ENCODE data around the gene ZNF3.

Gene ZNF3

DNA sequence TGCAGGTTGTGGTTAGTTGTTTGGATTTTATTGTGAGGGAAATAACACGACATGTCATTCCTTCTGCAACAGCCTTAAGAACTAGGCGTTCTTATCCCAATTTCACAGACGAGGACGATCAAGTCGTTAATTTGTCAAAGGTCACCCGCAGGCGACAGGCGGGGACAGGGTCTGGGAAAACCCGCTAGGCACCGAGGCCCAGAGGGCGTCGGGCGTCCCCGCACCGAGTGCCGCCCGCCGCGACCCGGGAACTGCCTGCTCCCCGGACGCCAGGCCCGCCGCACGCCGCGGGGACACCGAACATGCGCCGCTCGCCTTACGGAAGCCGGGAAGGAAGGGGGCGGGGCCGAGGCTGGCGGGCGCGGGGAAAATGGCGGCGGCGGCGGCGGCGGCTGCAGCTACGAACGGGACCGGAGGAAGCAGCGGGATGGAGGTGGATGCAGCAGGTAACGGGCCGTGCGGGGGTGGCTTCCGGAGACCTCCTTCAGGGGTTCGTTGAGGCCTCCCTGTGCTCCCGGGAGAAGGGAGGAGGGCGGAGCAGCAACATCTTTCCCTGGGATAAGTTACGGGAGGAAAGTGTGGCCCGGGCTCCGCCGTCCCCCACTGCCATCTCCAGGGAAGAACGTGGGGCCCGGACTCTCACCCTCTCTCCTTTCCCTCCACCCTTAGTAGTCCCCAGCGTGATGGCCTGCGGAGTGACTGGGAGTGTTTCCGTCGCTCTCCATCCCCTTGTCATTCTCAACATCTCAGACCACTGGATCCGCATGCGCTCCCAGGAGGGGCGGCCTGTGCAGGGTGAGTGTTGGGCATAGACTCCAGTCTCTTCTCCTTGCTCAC lies 7.3 kb upstream of the ZNF3 start, which contains the start of gene COPS6:
TSS of gene COPS6 (plus strand) at position 349 of the 837 bp plus-strand sequence. CDS start at position 371, 22 bp downstream.
- peak; percentile 83 for DNase-seq (ENCODE audit: low read depth)

GRCh38 chr7:100088095-100088620 lies 6.6 kb upstream of the ZNF3 start:
- no peak for DNase-seq (ENCODE audit: low read depth)

GRCh38 chr7:100087055-100087750 lies 5.7 kb upstream of the ZNF3 start:
- DNase-seq (ENCODE audit: low read depth) = no peak

DNA sequence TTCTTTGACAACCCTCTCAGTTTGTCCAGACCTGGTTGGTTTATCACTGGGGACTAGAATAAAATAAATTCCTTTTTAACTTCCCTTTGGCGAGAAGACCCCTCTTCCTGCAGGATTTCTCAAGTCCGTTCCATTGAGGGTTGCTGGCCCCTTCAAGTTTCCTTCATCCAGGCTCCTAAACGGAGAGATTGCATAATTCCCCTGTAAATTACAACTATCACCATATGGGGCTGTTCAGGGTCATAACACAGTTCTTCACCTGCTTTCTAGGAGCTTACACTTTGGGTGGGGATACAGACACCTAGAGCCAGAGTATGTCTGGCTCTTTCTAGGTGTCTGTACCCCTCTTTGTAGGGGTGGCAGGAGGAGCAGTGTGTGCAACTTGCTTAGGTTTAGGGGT lies 4.0 kb upstream of the ZNF3 start:
- no peak for DNase-seq (ENCODE audit: low read depth)

- no peak for DNase-seq (ENCODE audit: low read depth)
These were observed 1.5 kb upstream of the ZNF3 start for GRCh38 chr7:100082978-100083377.

GRCh38 chr7:100080907-100081534 lies 502 bp downstream of the ZNF3 start:
- DNase-seq (ENCODE audit: low read depth) = no peak

- no peak for DNase-seq (ENCODE audit: low read depth)
These were observed 2.4 kb downstream of the ZNF3 start for GRCh38 chr7:100079024-100079560.

- no peak for DNase-seq (ENCODE audit: low read depth)
These were observed 4.3 kb downstream of the ZNF3 start for GRCh38 chr7:100077205-100077604.

DNA sequence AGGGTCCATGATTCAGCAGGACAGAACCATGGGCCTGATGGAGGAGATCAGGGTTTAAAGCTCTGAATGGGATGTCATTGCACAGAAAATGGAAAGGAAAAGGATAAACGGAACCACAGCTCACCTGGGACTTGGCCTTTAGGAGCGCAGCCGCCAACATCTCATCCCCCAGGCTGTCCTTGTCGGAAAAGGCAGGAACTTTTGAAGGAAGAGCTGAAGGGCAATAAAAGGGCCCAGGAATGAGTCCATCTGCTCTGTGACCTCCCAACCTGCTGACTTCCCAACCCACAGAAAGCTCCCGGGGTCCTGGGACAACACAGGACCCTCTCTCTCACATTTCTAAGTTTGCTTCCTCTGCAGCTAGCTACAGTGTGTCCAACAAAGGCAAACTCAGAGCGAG lies 6.1 kb downstream of the ZNF3 start:
- DNase-seq (ENCODE audit: low read depth) = no peak

DNA sequence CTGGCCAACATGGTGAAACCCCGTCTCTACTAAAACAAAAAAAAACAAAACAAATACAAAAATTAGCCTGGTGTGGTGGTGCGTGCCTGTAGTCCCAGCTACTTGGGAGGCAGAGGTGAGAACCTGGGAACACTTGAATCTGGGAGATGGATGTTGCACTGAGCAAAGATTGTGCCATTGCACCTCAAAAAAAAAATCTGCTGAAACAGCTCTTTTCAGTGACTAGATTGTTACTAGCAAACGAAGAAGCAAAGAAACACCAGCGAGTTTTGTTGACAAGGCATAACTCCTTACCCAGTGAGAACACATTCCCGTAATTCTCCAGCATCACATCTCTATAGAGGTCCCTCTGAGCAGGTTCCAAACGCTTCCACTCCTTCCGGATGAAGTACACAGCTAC lies 6.7 kb downstream of the ZNF3 start:
- DNase-seq (ENCODE audit: low read depth) = no peak

- DNase-seq (ENCODE audit: low read depth) = no peak
These were observed 9.1 kb downstream of the ZNF3 start for GRCh38 chr7:100072462-100072861.

- DNase-seq (ENCODE audit: low read depth) = no peak
These were observed 10.4 kb downstream of the ZNF3 start for GRCh38 chr7:100071018-100071723.

DNA sequence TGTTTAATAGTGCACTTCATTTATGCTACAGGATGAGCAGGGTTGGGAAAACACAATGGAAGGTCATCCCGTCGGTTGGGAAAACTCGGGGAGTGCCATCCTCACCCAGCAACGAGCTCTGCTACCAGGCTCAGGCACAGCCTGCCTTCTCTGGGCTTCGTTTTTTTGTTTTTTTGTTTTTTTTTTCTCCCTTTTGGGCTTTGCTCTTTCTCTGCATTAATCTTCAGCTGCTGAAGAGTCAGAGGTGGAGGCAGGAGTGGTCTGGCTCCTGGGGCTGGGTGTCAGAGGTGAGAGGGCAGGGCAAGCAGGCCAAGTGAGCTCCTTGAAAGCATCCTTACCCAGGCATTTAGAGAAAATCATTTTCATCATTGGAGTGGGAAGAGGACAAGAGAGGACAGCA lies 11.5 kb downstream of the ZNF3 start:
- DNase-seq (ENCODE audit: low read depth) = no peak

GRCh38 chr7:100066953-100067352 lies 14.6 kb downstream of the ZNF3 start:
- no peak for DNase-seq (ENCODE audit: low read depth)

- DNase-seq (ENCODE audit: low read depth) = no peak
These were observed 15.9 kb downstream of the ZNF3 start for GRCh38 chr7:100065452-100066186.

DNA sequence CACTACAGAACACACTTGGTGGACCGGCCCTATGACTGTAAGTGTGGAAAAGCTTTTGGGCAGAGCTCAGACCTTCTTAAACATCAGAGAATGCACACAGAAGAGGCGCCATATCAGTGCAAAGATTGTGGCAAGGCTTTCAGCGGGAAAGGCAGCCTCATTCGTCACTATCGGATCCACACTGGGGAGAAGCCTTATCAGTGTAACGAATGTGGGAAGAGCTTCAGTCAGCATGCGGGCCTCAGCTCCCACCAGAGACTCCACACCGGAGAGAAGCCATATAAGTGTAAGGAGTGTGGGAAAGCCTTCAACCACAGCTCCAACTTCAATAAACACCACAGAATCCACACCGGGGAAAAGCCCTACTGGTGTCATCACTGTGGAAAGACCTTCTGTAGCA lies 17.4 kb downstream of the ZNF3 start:
- DNase-seq (ENCODE audit: low read depth) = no peak

- no peak for DNase-seq (ENCODE audit: low read depth)
These were observed 18.1 kb downstream of the ZNF3 start for GRCh38 chr7:100063376-100063775.

GRCh38 chr7:100061518-100062193 lies 19.9 kb downstream of the ZNF3 start:
- DNase-seq (ENCODE audit: low read depth) = no peak

- no peak for DNase-seq (ENCODE audit: low read depth)
These were observed 22.2 kb downstream of the ZNF3 start for GRCh38 chr7:100059251-100059739.

- no peak for DNase-seq (ENCODE audit: low read depth)
These were observed 24.5 kb downstream of the ZNF3 start for GRCh38 chr7:100057006-100057405.
